ENCODE results near the gene CSMD2.

Gene CSMD2

DNA sequence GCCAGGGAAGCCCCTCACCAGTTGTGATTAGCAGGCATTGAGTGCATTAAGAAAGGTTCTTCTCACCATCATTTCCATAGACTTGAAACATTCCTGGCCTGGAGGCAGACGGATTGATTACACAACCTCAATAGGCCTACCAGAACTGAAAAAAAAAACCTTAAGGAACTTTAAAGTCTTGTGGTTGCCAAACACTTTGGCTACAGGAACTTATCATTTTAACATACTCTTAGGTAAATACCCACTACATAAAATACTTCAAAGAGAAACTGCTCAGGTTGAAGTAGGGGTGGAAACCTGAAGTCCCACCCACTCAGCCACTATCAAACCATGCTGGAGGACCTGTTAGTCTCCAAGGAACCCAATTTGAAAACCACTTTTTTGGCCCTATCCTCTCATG, 323.5 kb downstream of the CSMD2 start:
- no peak for DNase-seq

DNA sequence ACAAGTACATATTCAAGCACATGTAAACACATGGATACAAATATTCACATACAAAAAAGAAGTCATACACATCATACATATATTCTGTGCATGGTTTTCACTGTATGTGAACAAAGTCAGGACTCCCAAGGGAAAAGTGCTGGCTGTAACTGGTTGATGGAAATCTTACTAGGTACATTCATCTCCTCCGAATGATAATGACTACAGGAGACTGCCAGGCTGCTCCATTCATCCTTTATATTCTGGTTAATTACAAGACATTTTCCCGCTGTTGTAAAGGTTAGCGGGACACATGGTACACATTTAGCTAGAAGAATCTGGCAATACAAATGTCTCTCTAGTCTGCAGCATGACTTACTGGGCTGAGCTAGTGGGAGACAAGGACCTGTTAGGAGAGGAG, 327.4 kb downstream of the CSMD2 start:
- DNase-seq: no peak

DNA sequence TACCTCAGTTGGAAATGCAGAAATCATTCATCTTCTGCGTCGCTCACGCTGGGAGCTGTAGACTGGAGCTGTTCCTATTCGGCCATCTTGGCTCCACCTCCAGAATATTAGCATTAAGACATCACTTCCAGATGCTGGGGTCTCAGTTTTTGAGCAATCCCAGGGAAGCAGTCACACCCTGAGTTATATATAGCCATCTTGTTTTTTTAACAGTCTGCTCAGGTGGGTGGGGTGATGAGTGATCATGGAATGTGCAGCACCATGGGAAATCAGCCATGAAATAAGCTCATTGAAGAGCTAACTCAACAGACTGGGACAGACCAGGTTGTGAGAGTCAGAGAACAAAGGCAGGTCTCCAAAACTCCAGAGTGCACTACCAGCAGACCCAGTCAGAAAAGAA, 328.1 kb downstream of the CSMD2 start:
- no peak for DNase-seq

DNA sequence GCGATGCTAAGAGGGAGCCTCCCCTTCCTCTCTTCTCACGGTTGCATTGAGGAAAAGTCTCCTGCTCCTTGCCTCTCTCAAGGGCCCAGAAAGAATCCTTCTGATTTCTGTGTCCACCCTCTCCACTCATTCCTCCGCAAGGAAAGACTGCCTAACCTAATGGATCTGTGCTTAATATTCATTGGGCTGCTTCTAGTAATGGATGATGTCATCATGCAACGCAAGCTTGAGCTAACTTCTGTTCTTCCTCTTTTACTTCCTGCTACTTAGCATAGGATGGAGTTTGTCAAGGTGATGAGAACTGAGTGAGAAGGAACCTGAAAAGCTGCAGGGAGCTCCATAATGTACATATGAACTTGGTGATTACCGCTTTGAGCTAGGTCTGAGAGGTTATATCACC, 336.4 kb downstream of the CSMD2 start:
- DNase-seq: no peak

DNA sequence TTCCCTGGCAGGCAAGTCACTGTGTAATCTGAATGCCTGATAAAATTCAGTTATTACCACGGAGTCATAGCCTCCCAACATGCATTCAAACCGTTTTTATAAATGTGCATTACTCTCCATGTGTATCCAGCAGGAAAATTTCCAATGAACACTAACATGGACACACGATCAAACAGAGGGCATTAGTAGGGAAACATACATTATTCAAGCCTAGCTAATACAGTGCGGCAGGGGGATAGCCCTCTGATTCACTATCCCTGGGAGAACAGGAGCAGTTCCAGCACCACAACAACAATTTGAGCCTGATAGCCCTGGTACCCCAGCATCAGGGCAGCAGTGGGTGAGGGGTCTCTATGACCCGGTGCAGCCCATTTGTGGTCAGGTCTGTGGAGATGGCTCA, 337.0 kb downstream of the CSMD2 start:
- DNase-seq: no peak

DNA sequence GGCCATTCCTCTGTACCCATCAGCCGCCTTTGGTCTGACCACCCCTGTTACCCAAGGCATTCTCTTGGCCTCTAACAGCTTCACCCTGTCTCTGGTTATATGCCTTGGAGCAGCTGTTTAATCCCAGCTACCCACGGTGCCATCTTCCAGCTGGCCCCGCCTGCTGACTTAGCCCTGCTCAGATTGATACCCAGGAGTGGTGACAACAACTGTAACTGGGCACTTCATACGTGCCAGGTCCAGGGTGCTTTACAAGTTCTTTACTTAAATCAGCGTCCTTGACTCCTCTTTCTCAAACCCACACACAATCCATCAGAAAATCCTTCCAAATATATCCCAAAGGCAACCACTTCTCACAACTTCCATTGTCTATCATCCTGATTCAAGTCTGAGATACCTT, 338.3 kb downstream of the CSMD2 start:
- no peak for DNase-seq

DNA sequence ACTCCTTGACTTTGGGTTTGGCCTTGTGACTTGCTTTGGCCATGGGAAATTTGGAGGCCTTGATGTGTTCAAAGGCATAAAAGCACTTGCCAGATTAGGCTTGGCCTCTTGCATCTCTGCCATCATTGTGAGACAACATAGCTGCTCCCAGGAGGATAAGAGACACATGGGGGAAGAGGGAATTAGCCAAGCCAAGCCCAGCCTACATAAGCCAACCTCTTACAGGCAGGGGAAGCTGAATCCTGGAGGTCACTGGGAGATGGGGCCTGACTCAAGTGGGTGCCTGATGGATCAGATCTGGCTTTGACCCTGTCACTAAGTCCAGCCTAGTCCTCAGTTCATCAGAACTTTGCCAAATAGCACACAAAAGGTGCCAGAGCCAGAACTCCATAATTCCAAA, 338.7 kb downstream of the CSMD2 start:
- DNase-seq: no peak

DNA sequence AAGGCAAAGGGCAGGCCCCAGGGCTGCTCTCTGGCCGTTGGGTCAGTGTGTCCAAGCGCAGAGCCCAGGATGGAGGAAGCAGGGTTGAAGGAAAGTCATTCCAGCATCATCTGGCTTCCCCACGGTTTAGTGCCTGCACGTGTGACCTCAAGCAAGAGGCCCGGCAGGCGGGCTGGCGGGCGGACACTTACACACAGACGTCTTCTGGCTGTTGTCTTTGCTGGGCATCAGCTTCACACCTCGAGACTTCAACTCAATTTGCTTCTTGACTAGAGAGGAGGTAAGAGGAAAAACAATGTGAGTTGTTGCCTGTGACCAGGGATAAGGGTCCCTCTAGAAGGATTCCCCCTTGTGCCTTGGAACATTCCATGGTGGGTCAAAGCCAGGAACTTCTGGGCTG, 339.5 kb downstream of the CSMD2 start:
- no peak for DNase-seq

DNA sequence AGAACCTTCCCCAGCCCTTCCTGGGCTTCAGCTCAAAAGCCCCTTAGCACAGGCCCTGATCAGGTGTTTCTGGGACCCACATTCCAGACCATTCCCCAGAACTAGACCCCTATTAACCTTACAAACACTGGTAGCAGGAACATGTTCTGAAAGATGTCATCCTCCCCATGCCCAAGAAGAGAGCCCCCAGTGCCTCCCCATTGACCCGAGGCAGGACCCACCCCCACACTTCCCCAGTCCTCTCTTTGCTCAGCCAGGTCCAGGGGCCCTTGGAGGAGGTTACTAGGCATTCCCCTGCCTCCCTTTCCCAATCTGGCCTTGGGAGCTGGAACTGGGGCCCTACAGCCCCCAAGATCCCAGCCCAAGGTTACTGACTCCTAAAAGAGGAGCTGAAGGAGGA, 340.1 kb downstream of the CSMD2 start:
- DNase-seq: no peak

DNA sequence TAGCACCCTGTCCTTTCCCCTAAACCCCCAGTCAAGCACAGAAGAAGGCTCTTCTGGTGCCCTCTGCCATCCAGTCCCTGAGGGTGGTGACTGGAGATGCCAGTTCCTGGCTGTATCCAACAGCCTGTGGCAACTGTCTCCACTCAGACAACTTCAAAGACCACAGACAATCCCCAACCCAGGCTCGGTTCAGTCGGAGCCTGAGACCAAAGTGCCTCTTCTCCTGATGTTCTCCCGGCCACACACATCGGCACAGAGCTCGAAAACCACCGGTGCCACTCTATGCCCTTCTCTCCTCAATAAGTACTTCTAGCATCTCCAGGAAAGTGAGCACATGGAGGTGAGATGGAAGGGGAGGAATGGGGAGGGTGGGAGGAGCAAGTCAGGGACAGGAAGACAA, 340.7 kb downstream of the CSMD2 start:
- no peak for DNase-seq

DNA sequence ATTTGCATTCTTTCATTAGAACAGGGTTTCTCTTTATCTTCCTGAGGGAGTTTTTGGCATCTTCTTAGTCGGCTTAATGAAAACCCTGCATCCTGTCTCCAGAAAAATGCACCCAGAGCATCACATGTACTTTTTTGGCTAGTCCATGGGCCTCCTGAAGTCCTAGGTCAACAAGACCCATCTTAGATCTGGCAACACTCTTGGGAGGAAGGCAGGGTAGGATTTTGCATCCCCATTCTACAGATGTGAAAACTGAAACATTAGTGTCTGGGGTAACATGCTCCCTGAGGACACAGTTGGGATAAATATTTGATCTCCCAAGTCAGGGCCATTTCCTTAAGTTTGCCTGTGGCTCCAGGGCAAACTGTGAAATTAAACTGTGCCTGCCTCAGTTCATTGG, 341.2 kb downstream of the CSMD2 start:
- DNase-seq: no peak

DNA sequence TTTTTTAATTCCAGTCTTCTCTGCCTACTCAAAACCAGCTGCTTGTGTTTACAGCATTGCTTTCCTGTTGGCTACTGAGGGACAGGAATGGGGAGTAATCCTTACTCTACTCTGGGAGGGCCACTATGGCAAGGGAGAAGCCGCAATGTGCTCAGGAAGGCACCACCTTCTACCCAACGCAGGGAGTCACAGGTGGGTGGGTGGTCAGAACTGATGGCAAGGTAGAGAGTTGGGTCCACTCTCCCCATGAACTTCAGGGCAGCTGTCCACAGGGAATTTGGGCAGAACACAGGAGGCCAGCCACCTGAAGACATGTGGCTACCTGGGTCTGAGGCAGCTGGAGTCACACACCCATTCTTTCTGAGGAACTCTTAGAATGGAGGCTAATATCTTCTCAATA, 341.6 kb downstream of the CSMD2 start:
- DNase-seq: no peak

DNA sequence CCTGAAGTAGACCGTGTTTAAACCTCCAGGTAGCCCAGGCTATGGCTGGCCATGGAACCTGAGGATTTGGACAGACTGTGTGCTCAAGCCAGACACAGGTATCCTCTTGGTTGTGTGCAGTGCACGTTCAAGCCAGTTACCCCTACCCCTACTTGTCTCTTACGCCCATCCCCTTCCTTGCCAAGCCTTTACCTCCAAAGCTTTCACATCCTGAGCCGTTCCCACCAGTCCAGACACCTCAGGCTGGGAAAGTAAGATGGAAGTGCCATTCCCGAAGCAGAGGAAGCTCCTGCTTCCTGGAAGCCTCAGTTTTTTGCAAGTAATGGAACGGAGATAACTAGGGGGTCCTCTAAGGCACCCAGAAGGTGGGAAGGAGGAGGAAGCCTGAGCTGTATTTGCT, 342.6 kb downstream of the CSMD2 start:
- no peak for DNase-seq

DNA sequence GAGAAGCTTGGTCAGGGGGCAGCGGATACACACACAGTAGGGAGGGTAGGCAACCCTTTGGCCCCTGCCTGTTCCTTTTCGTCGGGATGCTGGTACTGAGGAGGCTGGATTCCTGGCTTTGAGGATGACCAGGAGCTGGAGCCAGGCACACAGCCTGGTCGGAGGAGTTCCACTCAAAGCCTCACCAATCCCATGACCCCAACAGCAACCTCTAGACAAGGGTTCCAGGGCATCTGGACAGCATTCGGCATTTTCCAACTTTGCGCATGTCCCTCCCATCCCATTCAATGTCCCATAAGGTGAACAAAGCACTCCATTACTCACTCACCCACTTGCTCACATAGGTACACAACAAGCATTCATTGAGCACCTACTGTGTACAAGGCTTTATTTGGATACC, 343.7 kb downstream of the CSMD2 start:
- no peak for DNase-seq

DNA sequence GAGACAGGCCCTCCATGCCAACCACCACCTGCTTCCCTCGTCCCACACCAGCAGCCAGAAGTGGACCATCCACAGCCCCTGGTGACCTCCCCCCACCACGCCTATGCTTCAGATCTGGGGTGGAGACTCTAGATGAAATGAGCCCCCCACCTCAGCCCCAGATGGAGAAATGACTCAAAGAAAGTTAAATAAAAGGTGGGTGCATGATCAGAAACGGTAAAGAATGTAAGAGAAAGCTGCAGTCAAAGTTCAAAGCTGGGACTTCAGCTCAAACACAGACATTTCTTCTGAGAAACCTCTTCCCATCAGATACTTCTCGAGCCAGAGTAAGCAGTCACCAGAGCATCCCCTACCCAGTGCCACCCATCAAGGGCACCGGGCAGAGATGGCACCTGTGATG, 344.2 kb downstream of the CSMD2 start:
- DNase-seq: no peak

DNA sequence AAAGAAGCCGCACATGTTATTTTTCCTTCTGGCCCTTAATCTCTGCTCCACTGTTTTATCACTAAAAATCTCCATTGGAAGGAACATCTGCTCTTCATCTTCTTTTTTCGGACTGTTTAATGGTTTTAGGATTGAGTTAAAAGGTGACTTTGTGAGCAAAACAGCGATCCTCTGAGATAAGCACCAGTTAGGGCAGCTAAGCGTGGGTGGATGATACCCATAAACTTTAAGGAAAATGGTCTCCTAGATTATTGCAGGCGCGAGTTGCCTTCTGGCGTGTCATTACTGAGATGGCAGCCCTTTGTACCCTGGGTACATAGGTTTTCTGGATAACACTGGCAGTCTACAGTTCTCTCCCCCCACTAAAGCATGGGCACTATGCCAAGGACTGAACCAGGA, 345.1 kb downstream of the CSMD2 start:
- no peak for DNase-seq

DNA sequence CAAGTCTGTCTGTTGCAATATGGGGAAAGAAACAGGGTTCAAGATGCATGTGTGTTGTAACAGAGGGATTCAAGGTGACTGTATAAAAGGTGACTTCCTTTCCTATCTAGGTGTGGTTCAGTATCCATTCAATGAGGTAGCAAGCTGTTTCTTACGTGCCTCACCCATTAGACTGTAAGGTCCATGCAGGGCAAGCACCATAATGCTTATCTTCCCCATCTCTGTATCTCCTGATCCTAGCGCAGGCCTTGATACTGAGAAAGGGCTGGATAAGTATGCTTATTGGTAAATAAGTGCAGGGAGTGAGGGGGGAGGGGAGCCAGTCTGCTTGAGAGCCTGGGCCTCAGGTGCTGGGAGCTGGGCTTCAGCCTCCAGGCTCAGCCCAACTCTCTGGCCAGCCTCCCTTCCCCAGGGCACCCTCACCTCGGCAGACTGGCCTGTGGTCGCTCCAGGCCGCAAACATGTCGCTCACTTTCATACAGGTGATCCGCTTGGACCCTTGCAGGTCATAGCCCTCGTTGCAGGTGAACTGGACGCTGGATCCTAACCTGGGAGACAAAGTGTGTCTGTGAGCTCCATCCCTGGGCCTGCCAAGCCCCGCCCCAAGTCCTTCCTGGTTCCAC, 345.6 kb downstream of the CSMD2 start:
- DNase-seq: no peak

DNA sequence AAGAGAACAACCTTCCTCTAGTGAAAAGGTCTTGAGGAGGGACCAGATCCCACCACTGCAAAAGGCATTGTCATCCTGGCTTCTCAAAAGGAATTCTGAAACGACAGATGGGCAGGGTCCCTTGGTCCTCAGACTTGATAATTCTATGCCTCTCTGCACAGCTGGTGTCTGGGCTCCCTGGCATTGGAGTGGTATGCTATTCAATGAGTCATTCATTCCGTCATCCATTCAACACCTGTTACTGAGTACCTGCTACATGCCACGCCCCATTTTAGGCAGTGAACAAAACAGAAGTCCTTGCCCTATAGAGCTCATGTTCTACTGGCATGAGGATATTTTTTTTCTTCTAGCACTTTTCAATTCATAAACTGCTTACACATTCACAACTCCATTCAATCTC, 347.0 kb downstream of the CSMD2 start:
- no peak for DNase-seq

DNA sequence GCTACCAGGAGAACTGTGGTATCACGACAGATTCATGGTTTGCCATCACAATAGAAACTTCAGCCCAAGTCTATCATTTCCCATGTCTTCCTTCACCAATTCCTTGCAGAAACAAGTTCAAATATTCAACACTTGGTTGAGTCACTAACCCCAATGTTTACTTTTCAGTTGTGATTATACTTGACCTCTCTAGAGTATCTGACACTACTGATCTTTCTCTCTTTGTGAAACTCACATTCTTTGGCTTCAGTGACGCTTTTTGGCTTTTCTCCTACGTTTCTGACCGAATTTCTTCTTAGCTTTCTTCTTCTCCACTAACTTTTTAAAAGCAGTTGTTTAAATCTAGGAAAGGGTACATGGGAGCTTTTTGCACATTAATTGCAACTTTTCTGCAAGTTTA, 350.0 kb downstream of the CSMD2 start:
- DNase-seq: no peak

DNA sequence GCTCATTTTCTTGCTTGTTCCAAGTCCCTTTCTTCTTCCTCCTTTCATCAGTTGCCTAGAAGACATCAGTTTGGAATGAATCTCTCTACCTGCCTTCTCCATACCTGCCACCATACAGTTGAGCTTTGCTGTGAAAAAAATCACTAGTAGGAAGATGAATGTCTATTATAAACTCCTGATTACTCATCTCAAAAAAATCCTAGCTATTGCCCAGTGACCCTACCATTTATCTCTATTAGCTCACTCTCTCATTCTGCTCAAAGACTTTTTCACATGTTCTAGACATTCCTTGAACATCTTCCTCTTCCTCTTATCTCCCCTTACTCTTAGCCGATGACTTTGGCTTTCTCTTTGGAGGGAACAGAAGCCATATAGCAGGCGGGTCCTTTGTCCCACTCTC, 350.9 kb downstream of the CSMD2 start:
- no peak for DNase-seq

DNA sequence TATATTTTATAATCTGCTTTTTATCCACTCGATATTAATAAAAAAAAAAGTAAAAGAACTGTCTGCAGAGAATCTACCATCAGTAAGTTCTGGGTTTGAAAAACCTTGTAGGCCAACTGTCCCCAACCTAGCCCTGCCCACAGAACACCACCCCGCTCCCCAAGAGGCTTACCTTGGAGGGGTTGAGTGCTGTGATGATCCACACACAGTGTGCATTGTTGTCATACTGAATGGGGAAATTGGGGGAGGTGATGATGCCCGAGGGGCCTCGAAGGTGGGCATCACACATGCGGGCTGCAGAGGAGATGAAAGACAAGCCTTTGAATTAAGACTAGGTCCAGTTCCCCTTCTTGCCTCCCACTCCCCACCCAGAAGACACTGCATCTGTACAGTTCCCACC, 354.5 kb downstream of the CSMD2 start:
- no peak for DNase-seq

DNA sequence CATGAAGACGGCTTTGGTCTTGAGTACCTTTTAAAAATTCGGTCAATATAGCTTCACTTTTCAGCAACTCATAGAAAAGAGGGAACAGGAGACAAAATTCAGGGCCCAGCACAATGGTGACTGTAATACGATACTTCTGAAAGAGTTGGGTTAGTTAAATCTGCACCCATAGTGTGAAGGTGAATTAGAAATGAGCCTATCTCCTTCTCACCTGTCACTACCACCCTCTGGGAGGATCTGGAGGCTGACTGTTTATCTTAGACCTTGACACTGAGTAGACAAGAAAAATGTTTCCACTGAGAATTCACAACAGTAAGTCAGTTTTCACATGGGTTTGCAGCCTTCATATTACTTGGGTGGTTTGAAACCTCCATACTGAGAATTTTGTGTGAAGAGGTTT, 359.0 kb downstream of the CSMD2 start:
- DNase-seq: no peak

DNA sequence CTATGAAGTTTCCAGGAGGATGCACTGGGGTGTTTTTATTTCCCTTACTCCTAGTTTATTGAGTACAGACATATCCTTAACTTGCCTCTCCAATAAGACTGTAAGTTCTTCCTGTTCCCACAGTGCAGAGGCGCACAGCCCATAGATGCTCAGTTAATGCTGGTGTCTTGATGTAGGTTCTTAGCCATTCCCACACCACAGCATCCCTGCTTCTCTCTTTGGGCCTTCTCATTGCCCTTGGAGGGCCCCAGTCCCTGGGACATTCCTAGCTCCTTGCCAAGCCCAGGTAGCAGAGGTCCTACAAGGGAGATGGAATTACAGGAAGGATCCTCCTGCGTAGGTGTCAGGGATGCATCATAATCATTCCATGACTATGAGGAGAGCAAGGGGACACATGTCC, 362.8 kb downstream of the CSMD2 start:
- no peak for DNase-seq

DNA sequence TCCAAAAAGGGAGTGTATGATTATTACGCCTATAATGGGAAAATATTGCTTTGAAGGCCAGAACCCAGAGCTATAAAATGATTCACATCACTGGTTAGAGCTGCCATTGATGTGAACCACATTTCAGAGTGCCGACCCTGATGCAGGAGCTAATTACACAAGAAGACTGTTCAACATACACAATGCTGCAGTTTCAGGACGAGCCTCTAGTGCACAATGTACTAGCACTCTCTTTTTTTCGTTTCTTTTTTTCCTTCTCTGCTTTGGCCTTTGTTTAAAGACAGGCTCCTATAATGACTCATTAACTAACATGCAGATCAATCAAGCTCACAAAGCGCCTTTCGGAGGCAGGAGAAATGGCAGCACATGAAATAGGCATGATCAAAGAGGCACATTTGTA, 367.2 kb downstream of the CSMD2 start:
- no peak for DNase-seq

DNA sequence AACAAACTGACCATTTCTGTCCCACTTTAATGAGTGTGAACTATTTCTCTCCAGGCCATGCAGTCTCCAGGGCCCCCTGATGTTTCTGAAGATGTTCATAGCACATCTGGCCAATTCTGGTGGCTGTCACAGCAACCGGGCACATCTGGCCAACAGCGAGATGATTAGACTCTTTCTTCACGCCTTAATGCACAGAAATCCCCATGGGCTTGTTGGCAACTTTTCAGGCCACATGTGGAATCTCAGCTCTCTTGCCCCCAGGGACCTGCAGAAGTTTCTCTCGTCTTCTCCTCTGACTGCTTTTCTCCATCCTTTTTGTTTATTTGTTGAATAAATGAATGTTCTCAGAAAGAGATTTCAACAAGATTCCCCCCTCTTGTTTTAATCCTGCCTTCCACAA, 372.4 kb downstream of the CSMD2 start:
- no peak for DNase-seq

DNA sequence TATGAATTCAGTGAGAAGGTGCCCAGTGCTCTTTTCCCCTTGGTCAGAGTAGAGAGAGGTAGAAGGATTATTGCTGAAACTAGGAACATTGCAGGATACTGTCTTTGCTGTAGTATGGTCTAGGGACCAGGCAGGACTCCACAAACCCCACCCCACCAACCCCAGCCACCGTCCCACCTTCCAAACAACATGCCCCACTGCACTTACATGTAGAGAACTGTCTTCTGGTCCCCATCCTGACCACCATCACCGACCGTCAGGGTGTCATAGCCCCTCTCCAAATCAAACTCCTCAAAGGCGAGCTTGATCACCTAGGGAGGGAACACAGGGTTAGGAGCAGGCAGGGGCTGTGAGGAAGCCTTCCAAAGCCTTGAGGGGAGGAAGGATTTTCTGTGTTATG, 372.8 kb downstream of the CSMD2 start:
- DNase-seq: no peak
